Ascending aorta (tissue), 2 donors: Measurements from ENCODE around the gene PFKFB3. TPM values are rescaled to one million over a fixed set of nuclear protein-coding genes. Genes with fewer than 3 reads are reported as not detected.

Experiments
- DNase-seq, 2 donors: peaks; one replicate each; pipeline ENCODE4 v3.0.0-alpha.2; 2019; ENCODE audit warnings: low spot score in 2 of 2
- H3K27ac ChIP-seq, 2 donors: fragments of 200-600 bp; sonication (generic); one replicate each; pipeline ENCODE4 v1.5.1; 2016 to 2017; ENCODE audit warnings: mild to moderate bottlenecking in 1 of 2
- H3K27me3 ChIP-seq: fragments of 200-600 bp; sonication (generic); one replicate; pipeline ENCODE4 v1.5.1; 2017
- H3K36me3 ChIP-seq, 2 donors: fragments of 200-600 bp; sonication (generic); one replicate each; pipeline ENCODE4 v1.5.1; 2016
- H3K4me1 ChIP-seq, 2 donors: fragments of 200-600 bp; sonication (generic); one replicate each; pipeline ENCODE4 v1.5.1; 2016 to 2017; ENCODE audit warnings: mild to moderate bottlenecking in 1 of 2
- H3K4me3 ChIP-seq, 2 donors: fragments of 200-600 bp; sonication (generic); one replicate each; pipeline ENCODE4 v1.5.1; 2016 to 2017; ENCODE audit warnings: mild to moderate bottlenecking in 1 of 2
- H3K9me3 ChIP-seq, 2 donors: fragments of 200-600 bp; sonication (generic); one replicate each; pipeline ENCODE4 v1.5.1; 2016
- CTCF ChIP-seq, 3 experiments: fragments of 200-600 bp in 2 of 3; fragments of 450-650 bp in 1 of 3; sonication (generic) in 2 of 3; IDR thresholded peaks; one replicate each; pipeline ENCODE4 v1.5.1; 2016 to 2019; ENCODE audit warnings: antibody characterized with exemption in 3 of 3, mild to moderate bottlenecking in 1 of 3, moderate library complexity in 1 of 3
- intact Hi-C: fragments of 100-400 bp; cut with DNase I; formaldehyde crosslinking; loops from one replicate; pipeline ENCODE4 v1.15.1; 2023
- total RNA-seq: library from RNA; depleted of rRNA; stranded (reverse); fragments of >200 nt; gene quantifications from one replicate; pipeline ENCODE4 v1.1.0, GENCODE V29; 2016

PFKFB3 gene
- total RNA-seq, 1 donor from 2014 or later = 68.0 TPM

- Histone ChIP-seq H3K9me3 (no peaks in the 10 kb centered on the region), H3K4me1 (peaks cover 13 to 24% of the 10 kb centered on the region in 2 donors), H3K36me3 (peaks cover 98 to 99% of the 10 kb centered on the region in 2 donors), H3K27me3 (no peaks in the 10 kb centered on the region), H3K4me3 (no peak overlapping the region), H3K27ac (peak overlapping the region; percentile 87 to 93)
- no peak for TF ChIP-seq CTCF (IDR thresholded peaks at IDR 0.05)
- intact Hi-C loops = loop anchor here (2.0 to 5.0 kb wide), 3 partner anchors 20 to 180 kb away; partner anchors contain the start of gene PFKFB3
- peak in 1 of 2 donors; percentile 80 for DNase-seq
Observed at GRCh38 chr10:6222755-6223154, 20.0 kb downstream of the PFKFB3 start.

GRCh38 chr10:6223981-6224380 is 21.2 kb downstream of the PFKFB3 start:
- H3K9me3 ChIP-seq = no peaks in the 10 kb centered on the region
- peaks cover 13 to 28% of the 10 kb centered on the region in 2 donors for H3K4me1 ChIP-seq
- peak overlapping the region; percentile 87 to 93 for H3K27ac ChIP-seq
- TF ChIP-seq CTCF (IDR thresholded peaks at IDR 0.05) = no peak
- intact Hi-C loops = loop anchor here (2.0 to 5.0 kb wide), 3 partner anchors 21 to 178 kb away; partner anchors contain the start of gene PFKFB3
- no peaks in the 10 kb centered on the region for H3K27me3 ChIP-seq
- DNase-seq = no peak
- peaks cover 99 to 100% of the 10 kb centered on the region in 2 donors for H3K36me3 ChIP-seq
- H3K4me3 ChIP-seq = no peak overlapping the region

GRCh38 chr10:6224781-6225180 is 22.0 kb downstream of the PFKFB3 start:
- Histone ChIP-seq H3K4me1 (peaks cover 13 to 25% of the 10 kb centered on the region in 2 donors), H3K4me3 (no peak overlapping the region), H3K27ac (peak overlapping the region; percentile 87 to 93), H3K9me3 (no peaks in the 10 kb centered on the region), H3K36me3 (peaks cover 99 to 100% of the 10 kb centered on the region in 2 donors), H3K27me3 (no peaks in the 10 kb centered on the region)
- no peak for TF ChIP-seq CTCF (IDR thresholded peaks at IDR 0.05)
- intact Hi-C loops = loop anchor here (5.0 kb wide), 2 partner anchors 48 to 178 kb away; no protein-coding TSS in a partner anchor
- no peak for DNase-seq

GRCh38 chr10:6225263-6225814 is 22.6 kb downstream of the PFKFB3 start:
- Histone ChIP-seq H3K9me3 (no peaks in the 10 kb centered on the region), H3K4me1 (peaks cover 13 to 25% of the 10 kb centered on the region in 2 donors), H3K4me3 (no peak overlapping the region), H3K27ac (peak overlapping the region; percentile 87 to 93), H3K27me3 (no peaks in the 10 kb centered on the region), H3K36me3 (peaks cover 99 to 100% of the 10 kb centered on the region in 2 donors)
- no peak for TF ChIP-seq CTCF (IDR thresholded peaks at IDR 0.05)
- no peak for DNase-seq
- intact Hi-C loops = no loop called here

- no peak for TF ChIP-seq CTCF (IDR thresholded peaks at IDR 0.05)
- no peaks in the 10 kb centered on the region for H3K9me3 ChIP-seq
- intact Hi-C loops = no loop called here
- H3K27me3 ChIP-seq = no peaks in the 10 kb centered on the region
- H3K36me3 ChIP-seq = peaks cover 99 to 100% of the 10 kb centered on the region in 2 donors
- H3K27ac ChIP-seq = no peak overlapping the region
- DNase-seq = no peak
- H3K4me1 ChIP-seq = peaks cover 6 to 21% of the 10 kb centered on the region in 2 donors
- no peak overlapping the region for H3K4me3 ChIP-seq
Observed at GRCh38 chr10:6226216-6226615, 23.5 kb downstream of the PFKFB3 start.
